Esophagus mucosa (tissue), 1 donor: Measurements from ENCODE around the gene FRMPD1. TPM values are rescaled to one million over a fixed set of nuclear protein-coding genes. Genes with fewer than 3 reads are reported as not detected.
"Not testable (repeated sequence)": the region's sequence is repeated elsewhere in the genome, so short reads cannot be mapped to it uniquely, and the experiment has no call there.

ENCODE experiments used
- ATAC-seq: fragments of 200-7000 bp; cut with Tn5 transposase; one replicate; pipeline ENCODE4 v1.9.1; 2020
- total RNA-seq: library from RNA; stranded (reverse); gene quantifications from one replicate; pipeline ENCODE4 v1.2.4, GENCODE V29; 2023
- donor health status: DM: yes; HTN: yes; CAD: no.

FRMPD1 gene
- total RNA-seq, 1 donor from 2014 or later = 0.04 TPM

DNA sequence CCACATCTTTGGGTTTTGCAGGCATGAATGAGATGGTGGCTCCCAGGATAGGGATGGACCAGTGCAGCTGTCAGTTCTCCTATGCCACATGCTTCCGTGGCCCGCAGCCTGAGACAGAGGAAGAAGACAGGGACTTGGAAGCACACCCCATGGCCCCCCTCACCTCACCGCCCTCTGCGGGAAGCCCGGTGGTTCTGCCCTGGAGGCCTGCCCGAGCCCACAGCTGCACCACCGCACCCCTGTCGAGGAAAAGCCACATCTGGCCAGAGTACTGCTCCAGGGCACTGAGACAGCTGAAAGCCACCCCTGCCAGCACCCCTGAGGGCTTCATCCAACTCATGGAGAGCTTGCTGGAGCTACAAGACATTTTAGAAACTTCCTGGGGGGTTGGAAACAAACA is 95.2 kb downstream of the FRMPD1 start:
- ATAC-seq = no peak

DNA sequence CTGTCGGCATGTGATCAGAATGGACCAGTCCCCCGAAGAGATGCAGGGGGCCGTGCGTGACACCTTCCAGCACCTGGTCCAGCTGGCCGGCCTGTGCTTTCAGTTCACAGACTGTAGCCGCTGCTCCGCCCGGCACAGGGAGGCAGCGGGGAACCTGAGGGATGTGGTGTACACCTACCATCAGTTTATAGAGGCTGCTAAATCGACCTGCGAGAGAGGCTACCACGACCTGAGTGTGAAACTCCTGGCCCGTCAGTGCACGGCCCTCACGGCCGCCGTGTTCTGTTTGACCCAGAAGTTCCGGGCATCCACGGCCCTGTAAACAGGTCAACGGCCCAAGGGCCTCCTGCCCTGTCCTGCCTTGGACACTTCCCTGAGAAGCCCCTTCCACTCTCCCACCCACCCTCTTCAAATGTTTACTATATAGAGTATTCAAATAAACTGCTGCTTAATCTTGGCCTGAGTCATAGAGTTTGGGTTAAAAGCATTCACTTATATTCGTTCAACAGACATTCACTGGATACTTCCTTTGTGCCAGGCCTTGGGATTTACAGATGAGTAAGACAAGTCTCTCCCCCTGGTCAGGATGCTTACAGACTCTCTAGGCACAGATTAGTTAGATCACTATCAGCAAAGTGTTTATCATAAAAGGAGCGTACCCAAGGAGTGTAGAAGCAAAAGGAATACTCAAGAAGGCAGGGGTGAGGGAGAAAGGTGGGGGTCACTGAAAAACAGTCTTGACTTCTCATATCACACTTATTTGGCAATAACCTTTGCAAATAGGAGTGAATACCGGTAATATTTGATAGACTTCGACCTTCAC is 95.9 kb downstream of the FRMPD1 start:
- no peak for ATAC-seq

GRCh38 chr9:37747271-37747753 is 96.6 kb downstream of the FRMPD1 start:
- peak; percentile 78 for ATAC-seq

GRCh38 chr9:37749129-37749528 is 98.4 kb downstream of the FRMPD1 start:
- no peak for ATAC-seq

DNA sequence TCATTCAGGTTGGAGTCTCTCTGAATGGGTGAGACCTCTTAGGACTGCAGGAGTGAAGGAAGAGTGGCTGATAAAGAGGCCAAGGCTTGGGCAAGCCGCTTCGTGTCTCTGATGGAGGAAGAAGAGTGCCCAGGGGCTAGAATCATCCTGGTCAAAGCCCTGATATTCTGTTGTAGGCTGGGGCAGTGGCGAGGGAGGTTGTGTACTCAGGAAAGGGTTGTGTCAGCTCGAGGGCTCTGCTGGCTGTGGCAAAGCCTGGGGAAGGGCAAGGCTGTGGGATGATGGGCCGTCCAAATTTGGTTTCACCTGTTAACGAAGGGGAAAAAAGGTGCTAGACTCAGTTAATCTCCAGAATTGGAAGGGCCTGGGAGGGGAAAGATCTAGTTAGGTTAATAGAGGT is 100.4 kb downstream of the FRMPD1 start:
- ATAC-seq = no peak

- not testable (repeated sequence) for ATAC-seq
These were observed 101.0 kb downstream of the FRMPD1 start for GRCh38 chr9:37751704-37752103.

DNA sequence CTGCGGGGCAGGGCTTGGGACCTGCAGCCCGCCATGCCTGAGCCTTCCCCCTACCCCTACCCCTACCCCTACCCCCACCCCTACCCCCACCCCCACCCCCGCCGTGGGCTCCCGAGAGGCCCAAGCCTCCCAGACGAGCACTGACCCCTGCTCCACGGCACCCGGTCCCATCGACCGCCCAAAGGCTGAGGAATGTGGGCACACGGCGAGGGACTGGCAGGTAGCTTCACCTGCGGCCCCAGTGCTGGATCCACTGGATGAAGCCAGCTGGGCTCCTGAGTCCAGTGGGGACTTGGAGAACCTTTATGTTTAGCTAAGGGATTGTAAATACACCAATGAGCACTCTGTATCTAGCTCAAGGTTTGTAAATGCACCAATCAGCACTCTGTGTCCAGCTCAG is 101.4 kb downstream of the FRMPD1 start:
- not testable (repeated sequence) for ATAC-seq

- ATAC-seq = no peak
These were observed 102.1 kb downstream of the FRMPD1 start for GRCh38 chr9:37752642-37753488.

- peak; percentile 81 for ATAC-seq
These were observed 102.9 kb downstream of the FRMPD1 start, which contains the start of gene TRMT10B for GRCh38 chr9:37753489-37754190. TRMT10B (plus strand) TSS chr9:37753805; CDS start chr9:37761932, 8,127 bp downstream.

- ATAC-seq = peak; percentile 64
These were observed 108.0 kb downstream of the FRMPD1 start for GRCh38 chr9:37758747-37759146.

DNA sequence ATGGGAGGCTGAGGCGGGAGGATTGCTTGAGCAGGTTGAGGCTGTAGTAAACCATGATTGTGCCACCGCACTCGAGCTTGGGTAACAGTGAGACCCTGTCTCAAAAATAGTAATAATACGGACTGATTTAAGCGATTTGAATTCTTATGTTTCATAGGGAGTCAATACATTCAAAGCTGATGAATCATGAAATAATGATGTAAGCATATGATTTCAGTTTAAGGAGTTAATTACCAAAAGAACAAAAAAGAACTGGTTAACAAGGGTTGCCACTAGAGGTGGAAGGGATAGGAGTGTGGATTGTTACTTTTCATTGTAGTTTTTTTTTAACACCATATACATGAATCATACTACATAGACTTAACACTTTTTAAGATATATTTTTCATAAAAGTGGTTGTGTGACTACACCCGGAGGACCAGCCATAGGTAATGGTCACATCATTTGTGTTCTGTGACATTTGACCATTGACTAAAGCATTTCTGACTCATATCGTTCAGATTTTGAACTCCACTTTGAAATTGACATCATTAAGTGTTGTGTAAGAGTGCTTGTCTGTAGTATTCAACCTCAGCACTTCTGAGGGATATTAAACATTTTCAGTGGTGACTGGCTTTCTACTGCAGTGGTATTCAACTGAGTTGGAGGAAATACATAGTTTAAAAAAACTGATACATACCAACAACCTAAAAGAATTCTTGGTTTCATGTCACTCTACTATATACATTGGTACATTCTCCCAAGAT is 109.8 kb downstream of the FRMPD1 start:
- peak; percentile 49 for ATAC-seq

GRCh38 chr9:37761511-37761910 is 110.8 kb downstream of the FRMPD1 start:
- peak; percentile 52 for ATAC-seq

DNA sequence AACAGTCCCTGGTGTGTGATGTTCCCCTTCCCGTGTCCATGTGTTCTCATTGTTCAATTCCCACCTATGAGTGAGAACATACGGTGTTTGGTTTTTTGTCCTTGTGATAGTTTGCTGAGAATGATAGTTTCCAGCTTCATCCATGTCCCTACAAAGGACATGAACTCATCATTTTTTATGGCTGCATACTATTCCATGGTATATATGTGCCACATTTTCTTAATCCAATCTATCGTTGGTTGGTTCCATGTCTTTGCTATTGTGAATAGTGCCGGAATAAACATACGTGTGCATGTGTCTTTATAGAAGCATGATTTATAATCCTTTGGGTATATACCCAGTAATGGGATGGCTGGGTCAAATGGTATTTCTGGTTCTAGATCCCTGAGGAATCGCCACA is 114.5 kb downstream of the FRMPD1 start:
- not testable (repeated sequence) for ATAC-seq

DNA sequence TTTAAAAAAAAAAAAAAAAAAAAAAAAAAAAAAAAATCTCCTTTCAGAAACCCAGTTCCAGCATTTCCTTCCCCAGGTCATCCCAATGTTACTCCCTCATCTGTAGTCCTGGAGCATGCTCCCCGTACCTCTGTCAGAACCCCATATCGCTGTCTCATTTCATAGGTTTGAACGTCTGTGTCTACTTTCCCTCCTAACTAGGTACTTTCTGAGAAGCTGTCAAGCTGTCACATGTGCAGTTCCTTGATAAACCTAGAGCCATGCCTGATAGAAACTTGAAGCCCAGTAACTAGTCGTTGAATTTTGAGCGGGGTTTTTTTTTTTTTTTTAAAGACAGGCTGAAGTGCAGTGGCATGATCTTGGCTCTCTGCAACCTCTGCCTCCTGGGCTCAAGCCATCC is 118.6 kb downstream of the FRMPD1 start:
- no peak for ATAC-seq

DNA sequence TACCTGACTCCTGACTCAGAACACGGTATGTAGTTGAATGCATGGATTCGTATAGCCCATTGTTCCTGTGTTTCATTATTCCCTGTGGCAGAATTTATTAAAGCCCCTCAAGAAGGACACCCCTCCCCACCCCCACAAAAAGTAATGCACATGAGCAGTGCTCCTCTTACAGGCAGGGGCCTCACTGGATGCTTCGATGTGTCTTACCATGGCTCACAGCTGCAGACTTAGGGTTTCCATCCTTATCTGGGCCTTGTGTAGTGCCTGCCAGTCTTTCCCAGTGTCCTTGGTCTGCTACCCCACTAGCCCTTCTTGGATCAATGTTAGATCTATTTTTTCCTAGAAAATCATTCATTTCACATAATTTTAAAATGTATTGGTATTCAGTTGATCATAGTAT is 119.2 kb downstream of the FRMPD1 start:
- no peak for ATAC-seq

GRCh38 chr9:37775216-37775919 is 124.6 kb downstream of the FRMPD1 start:
- no peak for ATAC-seq

- ATAC-seq = no peak
These were observed 125.6 kb downstream of the FRMPD1 start for GRCh38 chr9:37776328-37776727.

DNA sequence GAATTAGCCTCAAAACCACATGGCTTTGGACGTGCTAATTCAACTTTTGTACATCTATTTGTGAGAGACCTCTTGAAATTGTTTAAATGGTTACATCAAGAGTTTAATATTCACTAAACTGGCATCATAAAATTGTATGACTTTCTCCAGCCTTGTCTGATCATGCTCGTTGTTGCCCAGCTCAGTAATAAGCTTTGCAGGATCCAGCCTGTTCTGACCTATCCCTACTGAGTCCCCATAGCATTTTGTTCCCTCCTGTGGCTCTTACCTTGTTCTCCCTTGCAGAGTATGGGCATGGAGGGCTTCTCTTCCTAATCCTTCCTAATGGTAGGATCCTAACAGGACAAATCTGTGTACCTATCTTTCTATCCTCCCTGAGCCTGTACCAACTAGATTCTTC is 127.8 kb downstream of the FRMPD1 start:
- peak; percentile 66 for ATAC-seq

DNA sequence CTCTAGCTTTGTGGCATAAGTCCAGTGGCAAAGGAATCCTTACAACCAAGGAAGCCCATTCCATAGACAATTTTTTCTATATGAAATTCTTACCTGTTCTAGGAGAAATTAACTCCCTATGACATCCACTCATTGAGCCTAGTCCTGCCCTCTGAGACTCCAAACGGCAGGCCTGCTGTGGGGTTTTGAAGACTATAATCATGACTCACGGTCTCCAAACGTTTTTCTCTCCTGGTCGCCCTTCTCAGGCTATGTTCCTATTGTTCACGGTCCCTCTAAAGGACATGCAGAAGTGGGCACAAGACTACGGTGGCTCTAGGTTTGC is 133.5 kb downstream of the FRMPD1 start:
- ATAC-seq = peak; percentile 40

DNA sequence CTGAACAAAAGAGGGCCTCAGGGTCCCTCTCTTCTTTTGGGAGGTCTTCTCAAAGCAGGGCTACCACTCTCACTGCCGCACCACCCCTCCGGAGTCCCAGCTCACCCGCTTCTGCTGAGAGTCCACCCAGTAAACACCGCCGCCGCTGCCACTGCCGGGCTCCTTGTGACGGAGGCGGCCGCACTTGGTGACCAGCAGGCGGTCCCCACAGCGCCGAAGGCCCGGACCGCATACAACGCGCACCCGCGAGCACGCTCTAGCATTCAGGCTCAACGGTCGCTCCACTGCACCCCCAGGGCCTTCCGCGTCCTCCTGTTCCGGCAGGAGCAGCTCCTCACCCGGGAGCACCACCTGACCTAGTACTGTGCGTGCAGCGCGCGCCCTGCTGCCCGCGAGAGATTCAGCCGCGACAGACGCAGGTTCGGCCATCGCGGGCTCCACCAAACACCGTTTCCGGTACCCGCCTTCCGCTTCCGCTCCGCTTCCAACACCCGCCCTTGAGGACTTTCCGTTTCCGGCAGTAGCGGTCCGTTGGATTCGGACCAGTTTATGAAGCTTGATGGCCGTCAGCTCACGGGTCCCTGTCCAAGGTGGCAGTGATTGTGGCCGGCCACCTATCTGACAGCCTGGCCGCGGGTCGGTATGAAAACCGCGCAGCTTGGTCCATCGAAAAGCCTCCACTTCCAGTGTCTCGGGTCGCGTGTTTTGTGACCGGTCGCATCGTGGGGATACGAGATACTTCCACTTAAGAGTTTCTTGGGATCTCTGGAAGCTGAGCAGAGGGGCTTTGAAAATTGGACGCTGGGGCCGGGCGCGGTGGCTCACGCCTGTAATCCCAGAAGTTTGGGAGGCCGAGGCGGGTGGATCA is 134.1 kb downstream of the FRMPD1 start, which contains the start of gene EXOSC3:
EXOSC3 (minus strand) TSS at position 449 of the 868 bp plus-strand sequence; CDS start at position 429, 20 bp downstream.
- peak; percentile 94 for ATAC-seq
